Fibroblast of skin of abdomen (primary cell): Measurements from ENCODE around the gene NRP2.

ENCODE experiments used
- DNase-seq: peaks from one replicate; pipeline ENCODE4 v3.0.0-alpha.2; 2013

NRP2 gene

DNA sequence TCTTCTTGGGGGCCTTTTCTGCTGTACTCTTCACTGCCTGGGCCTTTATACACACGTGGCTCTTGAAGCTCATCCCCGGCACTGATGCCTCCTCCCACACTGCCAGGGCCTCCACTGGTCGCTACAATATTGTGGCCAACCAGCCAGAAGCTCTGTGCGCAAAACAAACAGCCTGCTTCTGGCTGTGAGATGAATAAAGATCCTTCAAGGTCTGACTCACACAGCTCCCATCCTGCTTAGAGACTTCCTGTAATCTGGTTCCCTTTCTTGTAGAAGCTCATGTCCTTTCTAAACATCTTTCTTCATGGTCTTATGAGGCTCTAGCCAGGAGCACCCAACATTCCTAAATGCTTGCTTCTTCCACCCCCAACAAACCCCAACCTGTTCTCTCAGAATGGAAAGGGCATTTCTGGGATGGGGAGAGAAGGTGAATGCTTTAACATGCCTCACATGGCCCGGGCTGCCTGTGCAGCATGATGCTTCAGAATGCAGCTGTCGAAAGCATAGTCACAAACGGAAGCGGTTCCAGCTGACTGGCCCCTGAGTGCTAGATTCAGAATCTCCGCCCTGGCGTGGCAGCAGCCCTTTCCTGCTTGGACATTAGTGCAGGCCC, 24.6 kb downstream of the NRP2 start:
- peak; percentile 92 for DNase-seq

DNA sequence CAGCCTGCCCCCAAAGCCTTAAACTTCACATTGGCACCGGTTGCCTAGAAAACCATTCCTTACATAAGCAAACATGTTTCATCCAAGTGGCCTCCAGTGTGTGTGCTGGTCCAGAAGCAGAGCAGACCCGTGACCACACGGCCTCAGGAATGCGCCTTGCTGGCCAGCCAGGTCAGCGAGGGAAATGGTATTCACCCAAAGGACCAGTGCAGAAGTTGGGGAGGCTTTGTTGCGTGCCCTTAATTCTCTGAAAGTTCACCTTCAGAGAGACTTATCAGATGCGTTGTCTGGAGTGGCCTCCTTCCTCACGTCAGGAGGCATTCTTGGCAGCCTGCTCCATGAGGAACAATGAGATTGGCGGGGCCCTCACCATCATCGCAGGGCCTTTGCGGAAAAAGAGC, 25.9 kb downstream of the NRP2 start:
- DNase-seq = peak; percentile 46

DNA sequence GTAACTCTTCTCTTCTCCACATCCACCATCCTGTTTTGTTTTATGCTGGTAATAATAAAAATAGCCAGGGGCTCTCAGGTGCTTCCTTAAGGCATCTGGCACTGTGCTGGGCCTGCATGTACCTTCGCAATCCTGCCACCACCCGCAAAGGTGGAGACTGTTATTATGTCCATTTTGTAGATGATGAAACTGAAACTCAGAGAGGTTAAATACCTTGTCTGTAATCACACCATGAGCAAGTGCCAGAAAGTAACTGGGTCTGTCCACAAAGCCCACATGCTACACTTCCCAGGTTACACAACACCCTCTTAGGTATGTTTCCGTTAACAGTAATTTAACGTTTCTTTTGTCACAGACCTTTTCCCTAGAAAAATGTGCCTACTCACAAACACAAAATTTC, 27.0 kb downstream of the NRP2 start:
- no peak for DNase-seq

DNA sequence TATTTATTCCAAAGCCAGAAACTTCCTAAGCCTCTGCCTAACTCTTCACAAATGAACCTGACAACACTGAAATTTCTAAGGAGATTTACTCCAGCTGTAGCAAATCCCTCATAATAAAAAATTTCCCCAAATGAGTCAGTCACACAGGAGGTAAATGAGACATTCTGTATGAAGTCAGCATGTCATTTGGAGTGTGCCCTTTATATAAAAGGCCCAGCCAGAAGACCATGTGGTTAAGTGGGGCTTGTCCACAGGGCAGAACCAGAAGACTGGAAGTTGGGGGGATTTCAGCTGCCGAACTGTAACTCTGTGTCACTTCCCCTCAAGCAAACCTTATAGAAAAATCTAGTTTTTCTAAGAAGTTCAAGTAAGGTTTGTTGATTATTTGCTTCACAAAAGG, 30.2 kb downstream of the NRP2 start:
- DNase-seq = peak; percentile 84

DNA sequence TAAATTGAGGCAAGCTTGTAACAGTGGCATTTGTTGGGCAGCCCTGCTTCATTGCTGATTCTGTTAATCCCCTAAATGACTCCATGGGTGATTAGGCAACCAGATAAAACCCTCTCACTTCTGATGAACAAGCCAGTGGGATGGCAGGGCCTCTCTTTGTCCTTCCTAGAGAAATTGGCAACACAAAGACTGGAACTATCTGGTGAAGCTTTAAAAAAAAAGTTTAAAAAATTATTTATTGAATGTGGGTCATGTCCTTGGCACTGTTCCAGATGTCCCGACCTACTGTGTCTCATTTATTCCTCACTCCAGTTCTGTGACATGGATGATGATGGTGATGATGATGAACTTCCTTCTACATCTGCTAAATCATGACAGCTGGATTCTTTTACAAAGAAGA, 30.8 kb downstream of the NRP2 start:
- no peak for DNase-seq

- DNase-seq = peak; percentile 24
Measured at GRCh38 chr2:205714058-205714776, 31.9 kb downstream of the NRP2 start.

GRCh38 chr2:205714789-205715720, 32.8 kb downstream of the NRP2 start:
- DNase-seq = no peak

- DNase-seq = no peak
Measured at GRCh38 chr2:205715831-205716525, 33.7 kb downstream of the NRP2 start.

DNA sequence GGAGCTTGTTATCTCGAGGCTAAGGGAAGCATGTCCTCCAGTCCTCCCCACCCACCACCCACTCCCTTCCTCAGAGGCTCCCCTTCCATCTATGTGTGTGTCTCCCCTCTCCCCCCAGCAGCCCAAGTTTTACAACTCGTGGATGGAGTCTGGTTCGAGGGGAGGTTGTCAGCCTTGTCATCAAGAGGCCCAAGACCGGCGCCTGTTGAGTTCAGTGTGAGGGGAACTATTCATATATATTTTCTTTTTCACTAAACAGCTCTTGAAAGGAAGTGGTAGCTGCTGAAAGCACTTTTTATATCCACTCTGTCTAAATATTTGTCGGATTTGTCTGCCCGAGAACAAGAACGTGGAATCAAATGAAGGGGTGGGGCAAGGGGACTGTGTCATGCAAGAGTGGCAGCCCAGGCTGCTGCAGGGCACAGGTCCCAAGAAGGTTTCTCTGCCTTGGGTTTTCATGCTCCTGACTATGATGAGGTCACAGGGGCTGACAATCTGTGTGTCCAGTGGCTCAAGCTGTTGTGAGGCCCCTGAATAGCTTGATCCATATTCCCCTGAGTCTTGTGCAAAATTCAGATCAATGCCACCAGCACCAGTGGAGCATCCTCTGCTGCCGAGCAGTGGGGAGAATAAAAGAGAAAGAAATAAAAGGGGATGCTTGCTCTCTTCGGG, 35.0 kb downstream of the NRP2 start:
- no peak for DNase-seq

DNA sequence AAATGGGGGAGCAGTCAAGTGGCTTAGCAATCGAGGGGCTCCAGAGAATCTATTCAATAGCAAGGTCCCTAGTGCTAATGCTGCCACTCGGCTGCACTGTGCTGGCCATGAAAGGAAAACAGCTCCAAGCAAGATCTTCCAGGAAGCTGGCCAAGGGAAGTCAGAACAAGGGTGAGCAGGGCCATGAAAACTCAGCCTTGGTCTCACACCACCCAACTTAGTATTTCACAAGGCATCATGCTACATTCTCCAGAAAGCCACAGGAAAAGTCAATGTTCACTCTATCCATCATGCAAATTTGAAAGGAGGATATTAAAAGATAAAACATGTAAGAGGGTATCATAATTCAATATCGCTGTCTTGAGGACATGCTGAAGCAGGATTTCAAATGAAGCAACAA, 35.7 kb downstream of the NRP2 start:
- DNase-seq = no peak

DNA sequence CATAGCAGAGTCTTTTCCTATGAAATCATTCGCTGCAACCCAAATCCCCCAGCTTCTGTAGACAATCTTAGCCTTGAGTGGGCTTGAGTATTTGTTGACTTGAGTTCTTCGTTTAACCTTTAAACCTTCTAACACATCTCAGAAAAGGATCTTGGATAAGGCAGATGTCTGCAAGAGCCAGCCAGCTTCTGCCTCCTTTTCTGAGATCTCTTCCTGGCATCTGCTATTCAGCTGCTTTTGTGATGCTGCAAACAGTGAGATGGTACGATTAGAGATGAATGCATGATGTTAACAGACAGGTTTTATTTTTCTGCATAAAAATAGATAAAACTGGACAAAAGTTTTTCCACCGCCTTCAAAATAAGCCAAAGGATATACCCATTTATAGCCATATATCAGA, 37.5 kb downstream of the NRP2 start:
- no peak for DNase-seq

- DNase-seq = no peak
Measured at GRCh38 chr2:205720451-205720902, 38.2 kb downstream of the NRP2 start.

DNA sequence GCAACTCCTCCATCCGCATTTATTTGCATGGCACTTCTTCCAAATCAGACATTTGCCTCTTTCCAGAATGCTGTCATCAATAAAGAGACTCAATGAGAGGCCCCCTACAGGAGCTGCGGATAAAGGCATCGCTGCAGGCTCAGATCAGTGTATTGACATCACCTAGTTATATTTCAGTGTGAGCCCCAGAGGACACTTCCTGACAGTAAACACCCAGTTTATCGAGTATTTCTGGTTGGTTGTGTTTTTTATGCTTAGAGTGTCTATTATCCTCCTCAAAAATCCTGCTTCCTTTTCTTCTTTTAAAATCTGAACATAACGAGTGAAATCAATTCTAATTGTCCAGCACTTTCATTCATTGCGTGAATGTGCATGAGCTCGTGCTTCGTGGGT, 38.8 kb downstream of the NRP2 start:
- DNase-seq = no peak

DNA sequence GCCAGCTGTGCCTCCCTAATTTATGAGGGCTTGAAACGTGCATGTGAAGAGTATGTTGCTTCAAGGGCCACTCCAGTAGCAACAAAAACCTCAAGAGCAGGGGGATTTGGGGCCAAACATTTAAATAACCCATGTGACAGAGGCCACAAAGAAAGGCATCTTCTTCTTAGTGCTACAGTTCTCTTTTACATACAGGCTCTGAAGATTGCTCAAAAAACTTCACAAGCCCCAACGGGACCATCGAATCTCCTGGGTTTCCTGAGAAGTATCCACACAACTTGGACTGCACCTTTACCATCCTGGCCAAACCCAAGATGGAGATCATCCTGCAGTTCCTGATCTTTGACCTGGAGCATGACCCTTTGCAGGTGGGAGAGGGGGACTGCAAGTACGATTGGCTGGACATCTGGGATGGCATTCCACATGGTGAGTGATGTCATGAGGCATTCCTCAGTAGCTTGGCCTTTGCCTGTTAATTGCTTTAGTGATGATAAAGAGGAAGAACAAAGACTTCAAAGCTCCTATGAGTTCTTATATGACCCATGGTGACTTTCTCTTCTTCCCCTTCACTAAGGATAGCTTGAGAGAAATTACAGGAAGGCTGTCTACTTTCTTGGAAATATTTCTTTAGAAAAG, 40.1 kb downstream of the NRP2 start:
- DNase-seq = no peak

DNA sequence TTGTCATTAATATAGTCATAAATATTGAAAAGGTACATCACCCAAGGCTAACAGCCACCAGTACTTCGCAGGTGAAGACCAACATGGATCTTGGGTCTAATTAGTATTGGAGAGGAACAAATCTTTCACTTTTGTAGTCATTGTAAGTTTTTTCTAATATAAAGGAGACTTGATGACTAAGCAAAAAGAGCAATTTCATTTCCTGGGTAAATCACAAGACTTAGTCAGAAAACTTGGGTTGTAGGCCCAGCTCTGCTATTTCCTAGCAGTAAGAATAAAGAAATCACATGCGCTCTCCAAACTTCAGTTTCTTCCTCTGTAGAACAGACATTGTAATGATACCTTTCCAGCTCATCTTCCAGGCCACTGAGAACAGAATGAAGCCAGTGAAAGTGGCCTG, 40.9 kb downstream of the NRP2 start:
- DNase-seq = no peak

DNA sequence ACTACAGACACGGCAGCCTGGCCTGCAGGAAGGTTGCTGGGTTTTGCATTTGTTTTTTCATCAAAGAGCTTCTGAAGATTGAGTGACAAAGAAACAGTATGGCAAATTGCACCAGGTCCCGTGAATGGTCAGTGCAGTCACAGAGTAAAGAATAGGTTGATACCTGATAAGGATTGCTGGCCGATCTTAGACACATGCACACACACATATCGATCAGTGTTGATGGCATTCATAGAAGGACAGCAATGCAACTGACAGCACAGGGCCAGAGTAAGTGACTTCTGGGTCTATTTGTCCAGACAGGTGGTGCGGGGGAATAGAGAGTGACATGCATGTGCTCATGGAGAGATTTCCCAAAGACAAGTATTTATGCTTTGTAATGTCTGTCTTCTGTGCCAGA, 42.8 kb downstream of the NRP2 start:
- no peak for DNase-seq

DNA sequence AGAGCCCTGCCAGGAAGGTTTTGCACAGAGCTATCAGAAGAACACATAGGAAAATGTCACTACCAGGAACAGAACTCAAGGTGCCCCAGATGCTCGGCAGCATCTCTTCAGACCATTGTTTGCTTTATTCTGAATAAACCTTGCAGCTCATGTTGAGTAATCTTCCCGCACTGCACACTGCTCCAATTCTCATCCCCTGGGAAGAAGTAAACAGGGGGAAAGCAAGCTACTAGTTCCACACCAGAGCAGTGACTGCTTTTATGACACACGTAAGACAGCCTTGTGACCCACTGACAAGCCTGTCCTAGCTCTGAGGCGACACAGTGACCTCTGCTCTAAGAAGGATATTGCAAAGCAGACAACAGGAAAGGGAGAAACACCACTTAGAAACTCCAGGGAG, 44.2 kb downstream of the NRP2 start:
- DNase-seq = no peak

DNA sequence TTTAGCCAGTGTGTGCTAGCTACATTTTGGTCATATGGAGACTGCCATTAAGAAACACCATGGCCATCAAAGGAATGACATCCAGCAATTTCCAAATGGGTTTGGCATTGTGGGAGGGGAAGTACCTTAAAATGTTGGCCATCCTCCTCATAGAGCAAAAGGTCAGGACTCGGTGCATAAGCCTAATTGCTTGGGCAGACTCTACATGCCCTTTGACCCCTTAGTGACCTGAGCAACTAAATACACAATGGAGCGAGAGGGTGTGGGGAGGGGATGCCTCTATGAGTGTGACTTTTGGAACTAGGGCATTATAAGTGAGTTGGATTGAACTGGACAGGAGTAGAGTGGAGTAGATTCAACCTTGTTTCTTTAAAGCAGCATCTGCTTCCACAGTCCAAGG, 44.9 kb downstream of the NRP2 start:
- no peak for DNase-seq

DNA sequence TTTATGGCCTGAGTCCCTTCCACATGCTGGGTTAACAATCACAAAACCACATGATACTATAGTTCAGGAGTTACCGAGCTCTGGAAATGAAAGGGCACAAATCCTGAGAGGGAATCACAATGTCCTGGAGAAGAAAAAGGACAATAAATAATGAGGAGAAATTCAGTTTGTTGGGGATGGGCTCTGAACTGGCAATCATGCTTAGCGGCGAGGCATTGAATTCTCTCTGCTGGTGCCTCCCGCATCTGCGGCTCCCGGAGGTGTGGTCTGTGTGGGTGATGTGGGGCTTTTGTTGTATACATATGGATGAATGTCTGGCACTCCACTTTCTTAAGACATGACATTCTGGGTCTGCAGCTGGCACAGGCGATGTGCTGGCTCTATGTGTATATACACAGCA, 46.1 kb downstream of the NRP2 start:
- no peak for DNase-seq

DNA sequence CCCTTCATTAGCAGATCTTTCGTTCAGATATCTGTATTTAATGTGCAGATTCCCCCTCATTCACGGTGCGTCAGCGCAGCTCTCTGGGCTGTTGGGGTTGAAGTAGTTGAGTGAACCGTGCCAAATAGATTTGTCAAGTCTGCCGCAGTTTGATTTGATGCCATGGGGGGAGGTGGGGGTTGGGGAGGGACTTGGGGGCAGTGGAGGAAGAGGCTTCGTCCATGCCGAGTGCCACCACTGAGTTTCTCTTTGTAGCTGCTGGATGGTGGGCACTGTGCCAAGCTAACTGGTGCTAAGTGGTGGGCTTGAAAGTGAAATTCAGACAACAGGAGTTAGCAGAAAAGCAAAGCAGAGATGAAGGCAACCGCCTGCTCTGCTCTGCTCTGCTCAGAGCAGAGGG, 47.9 kb downstream of the NRP2 start:
- DNase-seq = no peak

- DNase-seq = peak; percentile 91
Measured at GRCh38 chr2:205730701-205731582, 48.6 kb downstream of the NRP2 start.
